Measurements from ENCODE around the gene ABHD16A. TPM values are rescaled to one million over a fixed set of nuclear protein-coding genes. Genes with fewer than 3 reads are reported as not detected.

The ABHD16A gene
- total and polyA plus RNA-seq, 2 of the 13 experiments (the other 11 are each of a cell fraction or from before 2014, with no cell fraction given) = 43.5 to 45.4 TPM

- TF ChIP-seq ESRRA (CRISPR knock-in tag; IDR thresholded peaks at IDR 0.05; ENCODE audit: low read depth) (no peak), HIVEP1 (CRISPR knock-in tag; IDR thresholded peaks at IDR 0.05) (no peak; the same call in 1 of the 2 replicates), ZNF18 (CRISPR knock-in tag; IDR thresholded peaks at IDR 0.05; ENCODE audit: insufficient replicate concordance) (no peak), PITX1 (CRISPR knock-in tag; IDR thresholded peaks at IDR 0.05) (no peak), HDAC6 (IDR thresholded peaks at IDR 0.05; ENCODE audit: low read depth, low read length) (no peak), ZBED4 (CRISPR knock-in tag; IDR thresholded peaks at IDR 0.05; ENCODE audit: borderline replicate concordance) (peak; percentile 56; the same call in 1 of the 2 replicates), ETS1 (CRISPR knock-in tag; IDR thresholded peaks at IDR 0.05) (peak; percentile 92; the same call in 1 of the 2 replicates), NR1H2 (CRISPR knock-in tag; IDR thresholded peaks at IDR 0.05; ENCODE audit: borderline replicate concordance, low read depth) (peak; percentile 47; the same call in 1 of the 2 replicates), MAFG (CRISPR knock-in tag; IDR thresholded peaks at IDR 0.05) (no peak), ZBTB37 (CRISPR knock-in tag; IDR thresholded peaks at IDR 0.05) (no peak), KDM5B (CRISPR knock-in tag; IDR thresholded peaks at IDR 0.05; ENCODE audit: borderline replicate concordance) (peak; percentile 91), ZNF33A (CRISPR knock-in tag; IDR thresholded peaks at IDR 0.05; ENCODE audit: borderline replicate concordance) (0 out of 2 replicates have a peak, but pooled peaks have one; percentile 72), MED8 (CRISPR knock-in tag; IDR thresholded peaks at IDR 0.05; ENCODE audit: insufficient replicate concordance) (peak; percentile 71), ZNF431 (CRISPR knock-in tag; IDR thresholded peaks at IDR 0.05; ENCODE audit: borderline replicate concordance, low read depth) (no peak; the same call in 1 of the 2 replicates), PAXIP1 (CRISPR knock-in tag; conservative IDR thresholded peaks at IDR 0.05) (peak; percentile 57; the same call in 1 of the 2 replicates)
Observed at GRCh38 chr6:31660381-31661261, 42.5 kb downstream of the ABHD16A start, which contains the start of gene C6orf47 (continued).
